ENCODE measurements around the gene GLYR1.

GLYR1 gene

DNA sequence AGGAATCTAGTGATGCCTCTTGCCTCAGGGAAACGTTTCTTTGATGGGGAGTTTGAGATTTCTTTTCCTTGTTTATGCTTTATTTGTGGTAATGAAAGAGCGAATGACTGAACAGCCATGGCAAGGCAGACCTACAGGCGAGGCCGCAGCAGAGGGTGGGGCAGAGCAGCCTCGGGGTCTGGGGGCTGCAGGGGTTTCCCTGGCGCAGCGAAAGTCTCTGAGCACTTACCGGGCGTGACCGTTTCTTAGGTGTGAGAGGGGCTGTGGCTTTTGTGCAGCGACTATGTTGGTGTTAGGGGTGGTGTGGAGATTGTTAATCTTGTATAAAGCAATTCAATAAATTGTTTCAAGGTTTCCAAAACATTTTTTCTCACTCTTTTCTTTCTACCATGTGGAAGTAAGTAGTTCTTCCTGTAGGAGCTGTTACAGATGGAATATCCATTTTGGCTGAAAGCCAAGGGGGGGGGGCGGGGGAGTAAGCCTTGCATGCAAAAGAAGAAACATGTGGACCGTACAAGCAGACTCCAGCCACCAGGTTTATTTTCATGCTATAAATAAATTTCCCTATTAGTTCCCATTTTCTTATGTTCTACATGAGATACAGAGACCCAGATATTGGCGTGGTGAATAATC, 35.0 kb upstream of the GLYR1 start:
- no peak for DNase-seq (ENCODE audit: low read depth, low spot score)
- H3K4me3 ChIP-seq (ENCODE audit: low read length): no peak overlapping the region

DNA sequence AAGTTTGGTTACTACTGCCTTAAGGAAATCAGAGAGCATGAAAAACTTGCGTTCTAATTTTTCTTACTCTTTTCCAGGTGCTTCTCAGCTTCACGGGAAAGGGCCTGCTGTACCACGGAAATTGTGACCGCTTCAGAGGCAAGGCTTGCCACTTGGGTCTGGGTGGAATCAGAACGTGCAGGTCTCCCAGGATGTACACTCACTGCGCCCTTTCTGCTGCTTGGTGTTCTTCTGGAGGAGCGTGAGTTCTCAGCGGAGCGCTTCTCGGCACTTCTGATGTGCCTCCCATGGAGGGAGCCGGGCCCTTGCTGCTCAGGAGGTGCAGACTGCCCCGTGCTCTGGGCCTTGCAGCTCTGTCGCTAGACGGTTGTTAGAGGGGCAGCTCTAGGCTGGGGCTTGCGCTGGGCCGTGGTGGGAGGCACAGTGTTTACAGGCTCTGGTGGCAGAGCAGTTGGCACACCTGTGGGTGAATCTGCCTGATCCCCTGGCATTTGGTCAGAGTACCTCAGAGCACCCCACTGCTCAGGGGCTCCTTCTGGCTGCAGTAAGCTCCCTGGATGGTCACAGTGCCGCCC, 33.0 kb upstream of the GLYR1 start:
- DNase-seq (ENCODE audit: low read depth, low spot score): no peak

DNA sequence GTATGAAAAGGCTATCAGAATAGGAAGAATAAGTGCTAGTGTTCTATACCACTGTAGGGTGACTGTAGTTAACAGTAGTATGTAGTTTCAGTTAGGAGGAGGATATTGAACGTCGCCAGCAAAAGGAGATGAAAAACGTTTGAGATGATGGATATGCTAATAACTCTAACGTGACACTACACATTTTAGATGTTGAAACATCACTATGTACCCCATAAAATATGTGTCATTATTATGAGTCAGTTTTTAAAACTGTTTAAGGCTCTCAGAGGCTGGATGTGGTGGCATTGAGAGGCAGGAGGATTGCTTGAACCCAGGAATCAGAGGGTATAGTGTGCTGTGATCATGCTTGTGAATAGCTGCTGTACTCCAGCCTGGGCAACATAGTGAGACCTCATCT, 32.0 kb upstream of the GLYR1 start:
- no peak overlapping the region for H3K4me3 ChIP-seq (ENCODE audit: low read length)
- no peak for DNase-seq (ENCODE audit: low read depth, low spot score)

More for the DNA sequence above, 33.0 kb upstream of the GLYR1 start:
- no peak overlapping the region for H3K4me3 ChIP-seq (ENCODE audit: low read length)

DNA sequence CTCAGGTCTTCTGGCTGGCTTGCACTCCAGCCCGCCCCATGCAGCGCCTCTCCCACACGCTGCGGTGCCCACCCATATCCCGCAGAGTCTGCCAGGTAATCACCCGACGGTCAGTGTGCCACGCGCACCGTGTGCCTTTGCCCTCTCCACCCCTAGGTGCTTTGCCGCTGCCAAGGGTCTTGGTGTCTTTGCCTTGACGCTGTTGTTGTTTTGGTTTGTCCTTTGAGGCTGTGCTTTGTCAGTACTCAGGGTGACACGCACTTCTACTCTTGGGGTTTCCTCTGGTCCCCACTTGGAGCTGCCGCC, 30.2 kb upstream of the GLYR1 start:
- H3K4me3 ChIP-seq (ENCODE audit: low read length): no peak overlapping the region
- DNase-seq (ENCODE audit: low read depth, low spot score): no peak

DNA sequence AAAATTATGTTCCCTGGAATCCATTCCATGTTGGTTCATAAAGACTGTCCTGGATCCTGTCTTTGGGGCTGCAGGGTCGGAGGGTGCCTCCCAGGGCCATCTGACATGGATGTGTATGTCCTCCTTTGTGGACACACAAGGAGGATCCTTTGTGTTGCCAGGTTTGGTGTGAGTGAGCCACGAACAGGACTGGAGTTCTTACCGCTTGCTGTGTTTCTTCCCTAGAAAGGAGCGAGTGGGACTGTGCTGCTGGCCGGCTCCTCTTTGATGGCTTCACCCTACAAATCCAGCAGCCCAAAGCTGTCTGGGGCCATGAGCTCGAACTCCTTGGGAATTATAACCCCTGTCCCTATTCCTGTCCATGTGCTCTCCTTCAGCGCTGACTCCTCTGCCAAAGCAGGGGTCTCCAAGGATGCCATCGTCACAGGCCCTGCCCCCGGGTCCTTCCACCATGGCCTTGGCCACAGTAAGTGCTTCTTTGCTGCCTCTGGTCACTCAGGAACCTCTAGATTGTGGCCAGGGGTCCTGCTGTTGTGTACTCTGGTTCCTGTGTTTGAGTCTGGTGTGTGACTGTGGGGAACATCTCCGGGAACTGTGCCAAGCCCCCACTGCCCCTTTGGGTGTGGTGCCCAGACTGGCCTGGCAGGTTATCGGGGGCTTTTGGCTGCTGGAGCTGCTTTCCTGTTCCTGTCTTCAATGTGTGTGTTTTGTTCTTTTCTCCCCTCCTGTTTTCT, 29.7 kb upstream of the GLYR1 start:
- no peak overlapping the region for H3K4me3 ChIP-seq (ENCODE audit: low read length)
- DNase-seq (ENCODE audit: low read depth, low spot score): no peak

DNA sequence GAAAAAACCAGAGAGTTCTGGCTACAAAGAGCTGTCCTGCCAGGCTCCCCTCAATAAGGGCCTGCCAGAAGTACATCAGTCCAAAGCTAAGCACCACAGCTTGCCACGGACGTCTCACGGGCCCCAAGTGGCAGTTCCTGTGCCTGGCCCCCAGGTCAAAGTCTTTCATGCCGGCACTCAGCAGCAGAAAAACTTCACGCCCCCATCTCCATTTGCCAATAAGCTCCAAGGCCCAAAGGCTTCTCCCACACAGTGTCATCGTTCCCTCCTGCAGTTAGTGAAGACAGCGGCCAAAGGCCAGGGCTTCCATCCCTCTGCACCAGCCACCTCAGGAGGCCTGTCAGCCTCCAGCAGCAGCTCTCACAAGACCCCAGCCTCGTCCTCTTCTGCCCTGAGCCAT, 27.6 kb upstream of the GLYR1 start:
- DNase-seq (ENCODE audit: low read depth, low spot score): no peak
- H3K4me3 ChIP-seq (ENCODE audit: low read length): no peak overlapping the region

DNA sequence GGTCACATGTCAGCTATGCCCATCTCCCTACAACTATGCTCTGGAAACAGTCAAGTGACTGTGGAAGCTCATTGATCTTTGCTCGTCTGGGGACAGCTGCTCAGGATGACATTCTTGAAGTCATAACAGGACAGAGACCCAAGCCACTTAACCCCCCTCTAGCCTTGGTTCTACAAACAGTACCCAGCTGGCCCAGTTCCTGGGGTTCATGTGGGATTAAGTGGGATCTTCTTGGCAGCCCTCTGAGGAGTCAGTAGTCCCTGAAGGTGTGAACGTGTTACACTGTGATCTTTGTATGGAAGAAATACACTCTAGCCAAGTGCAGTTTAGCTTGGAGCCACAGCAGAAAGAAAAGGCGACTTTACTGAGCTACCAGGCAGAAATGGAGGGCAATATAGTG, 26.0 kb upstream of the GLYR1 start:
- DNase-seq (ENCODE audit: low read depth, low spot score): no peak
- no peak overlapping the region for H3K4me3 ChIP-seq (ENCODE audit: low read length)

DNA sequence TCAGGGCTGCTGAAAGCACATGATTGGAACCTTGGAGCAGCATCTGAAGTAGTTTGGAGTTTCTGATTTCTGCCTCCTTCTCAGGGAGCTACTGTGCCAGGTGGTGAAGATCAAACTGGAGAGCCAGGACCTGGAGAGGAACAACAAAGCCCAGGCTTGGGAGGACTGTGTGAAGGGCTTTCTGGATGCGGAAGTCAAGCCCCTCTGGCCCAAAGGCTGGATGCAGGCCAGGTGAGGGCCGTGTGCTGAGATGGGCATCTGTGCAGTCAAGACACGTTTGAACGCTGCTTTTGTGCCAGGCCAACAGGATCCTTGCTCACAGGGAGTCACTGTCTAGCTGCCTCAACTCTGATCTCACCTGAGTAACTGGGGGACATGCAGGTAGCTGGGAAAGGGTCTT, 24.0 kb upstream of the GLYR1 start:
- DNase-seq (ENCODE audit: low read depth, low spot score): no peak
- no peak overlapping the region for H3K4me3 ChIP-seq (ENCODE audit: low read length)

DNA sequence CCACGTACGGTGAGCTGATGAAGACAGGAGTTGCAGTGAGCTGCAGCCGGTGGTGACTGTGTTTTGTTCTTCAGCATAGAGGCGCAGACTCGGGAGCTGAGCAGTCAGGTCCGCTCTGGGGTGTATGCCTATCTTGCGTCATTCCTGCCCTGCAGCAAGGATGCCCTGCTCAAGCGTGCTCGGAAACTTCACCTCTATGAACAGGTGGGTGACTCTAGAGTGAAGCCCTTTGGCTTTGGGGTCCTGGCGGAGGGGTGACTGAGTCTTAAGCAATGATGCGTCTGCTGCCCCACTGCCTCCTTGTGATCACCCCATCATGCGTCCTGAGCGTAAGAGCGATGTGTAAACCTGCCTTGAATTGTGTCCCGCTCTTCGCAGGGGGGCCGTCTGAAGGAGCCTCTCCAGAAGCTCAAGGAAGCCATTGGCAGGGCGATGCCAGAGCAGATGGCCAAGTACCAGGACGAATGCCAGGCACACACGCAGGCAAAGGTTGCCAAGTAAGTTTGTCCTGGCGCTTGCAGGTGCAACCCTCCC, 23.1 kb upstream of the GLYR1 start:
- no peak overlapping the region for H3K4me3 ChIP-seq (ENCODE audit: low read length)
- DNase-seq (ENCODE audit: low read depth, low spot score): no peak

DNA sequence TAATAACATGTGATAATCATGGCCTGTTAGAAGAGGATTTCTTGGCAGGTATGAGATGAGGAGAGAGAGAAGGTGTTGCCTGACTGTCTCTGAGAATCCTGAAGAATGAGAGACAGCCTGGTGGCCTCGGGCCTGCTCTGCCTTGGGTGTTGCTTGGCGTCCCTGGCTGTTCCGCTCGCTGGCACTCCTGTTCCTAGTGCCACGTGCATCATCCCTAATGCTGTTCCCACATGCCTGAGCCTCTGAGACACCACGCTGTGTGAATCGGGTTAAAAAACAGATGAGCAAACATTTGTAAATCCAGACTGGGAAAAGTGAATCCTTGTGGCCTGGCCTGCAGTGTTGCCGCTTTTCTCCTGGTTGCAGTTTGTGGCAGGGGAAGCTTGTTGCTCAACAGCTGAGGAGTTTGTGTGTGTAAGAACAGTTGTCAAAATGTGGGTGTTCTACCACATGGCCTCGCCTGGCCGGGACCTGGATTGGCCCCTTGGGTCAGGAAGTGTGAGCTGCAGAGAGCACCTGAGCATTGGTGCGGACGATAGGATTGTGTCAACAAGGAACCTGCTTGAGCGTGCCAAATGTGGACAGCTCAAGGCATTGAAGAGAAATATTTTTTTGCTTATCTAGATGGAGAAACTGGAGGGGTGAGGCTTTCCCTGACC, 22.2 kb upstream of the GLYR1 start:
- DNase-seq (ENCODE audit: low read depth, low spot score): no peak
- H3K4me3 ChIP-seq (ENCODE audit: low read length): no peak overlapping the region

DNA sequence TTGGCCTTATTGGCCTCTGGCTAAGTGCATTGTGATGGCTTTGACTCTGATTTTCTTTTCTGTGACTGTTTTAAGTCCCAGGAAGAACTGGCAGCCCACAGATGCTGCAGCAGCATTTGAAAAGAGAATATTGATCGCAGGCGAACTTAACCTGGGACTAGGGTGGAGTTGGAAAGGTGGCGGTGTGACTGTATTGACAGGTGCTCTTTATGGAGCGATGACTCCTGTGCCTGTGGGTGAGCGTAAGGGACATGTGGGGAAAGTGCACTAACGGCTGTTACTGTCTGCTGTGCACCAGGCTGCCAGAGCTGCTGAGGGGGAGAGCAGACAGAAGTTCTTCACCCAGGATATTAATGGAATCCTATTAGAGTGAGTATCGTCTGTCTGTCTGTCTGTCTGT, 21.4 kb upstream of the GLYR1 start:
- DNase-seq (ENCODE audit: low read depth, low spot score): no peak
- H3K4me3 ChIP-seq (ENCODE audit: low read length): no peak overlapping the region

DNA sequence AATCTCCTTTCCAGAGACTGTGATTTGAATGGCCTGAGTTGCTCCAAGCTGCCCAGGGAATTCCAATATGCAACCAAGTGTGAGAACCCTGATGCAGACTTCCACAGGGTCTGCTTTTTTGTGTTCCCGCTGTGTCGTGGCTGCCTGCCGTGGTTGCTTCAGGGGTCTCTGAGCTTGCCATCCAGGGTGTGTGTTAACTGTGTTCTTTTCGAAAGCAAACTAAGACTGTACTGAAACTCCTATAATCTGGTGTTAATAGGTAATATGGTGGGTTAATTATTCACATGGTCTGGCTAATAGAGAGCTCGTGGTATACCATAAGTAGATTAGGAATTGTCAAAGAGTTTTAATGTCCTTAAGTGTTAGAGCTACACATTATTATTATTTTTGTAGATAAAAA, 20.9 kb upstream of the GLYR1 start:
- H3K4me3 ChIP-seq (ENCODE audit: low read length): no peak overlapping the region
- DNase-seq (ENCODE audit: low read depth, low spot score): no peak

DNA sequence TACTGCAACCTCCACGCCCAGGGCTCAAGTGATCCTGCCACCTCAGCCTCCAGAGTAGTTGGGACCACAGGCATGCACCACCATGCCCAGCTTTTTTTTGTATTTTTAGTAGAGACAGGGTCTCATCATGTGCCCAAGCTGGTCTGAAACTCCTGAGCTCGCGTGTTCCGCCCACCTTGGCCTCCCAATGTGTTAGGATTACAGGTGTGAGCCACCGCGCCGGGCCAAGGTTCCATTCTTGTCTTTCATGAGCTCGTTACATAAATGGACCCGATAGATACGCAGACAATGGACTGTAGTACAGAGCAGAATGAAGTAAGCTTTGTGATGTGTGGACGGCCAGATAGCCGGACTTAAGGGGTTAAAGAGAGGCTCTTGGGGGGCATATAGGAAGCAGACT, 19.5 kb upstream of the GLYR1 start:
- H3K4me3 ChIP-seq (ENCODE audit: low read length): no peak overlapping the region
- no peak for DNase-seq (ENCODE audit: low read depth, low spot score)

DNA sequence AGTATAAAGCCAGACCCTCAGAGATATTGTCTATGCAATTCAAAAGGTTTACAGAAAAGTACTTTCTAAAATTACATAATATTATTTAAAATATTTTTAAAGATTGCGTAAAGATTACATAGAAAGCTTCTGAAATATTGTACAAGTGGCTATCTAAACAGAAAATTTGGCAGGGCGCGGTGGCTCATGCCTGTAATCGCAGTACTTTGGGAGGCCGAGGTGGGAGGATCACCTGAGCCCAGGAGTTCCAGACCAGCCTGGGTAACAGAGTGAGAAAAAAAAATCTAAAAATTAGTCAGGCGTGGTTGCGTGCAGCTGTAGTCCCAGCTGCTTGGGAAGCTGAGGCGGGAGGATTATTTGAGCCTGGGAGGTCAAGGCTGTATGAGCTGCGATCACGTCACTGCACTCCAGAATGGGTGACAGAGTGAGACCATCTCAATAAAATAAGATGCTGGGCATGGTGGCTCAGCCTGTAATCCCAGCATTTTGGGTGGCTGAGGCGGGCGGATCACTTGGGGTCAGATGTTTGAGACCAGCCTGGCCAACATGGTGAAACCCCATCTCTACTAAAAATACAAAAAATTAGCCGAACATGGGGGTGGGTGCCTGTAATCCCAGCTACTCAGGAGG, 18.3 kb upstream of the GLYR1 start:
- no peak overlapping the region for H3K4me3 ChIP-seq (ENCODE audit: low read length)
- no peak for DNase-seq (ENCODE audit: low read depth, low spot score)

DNA sequence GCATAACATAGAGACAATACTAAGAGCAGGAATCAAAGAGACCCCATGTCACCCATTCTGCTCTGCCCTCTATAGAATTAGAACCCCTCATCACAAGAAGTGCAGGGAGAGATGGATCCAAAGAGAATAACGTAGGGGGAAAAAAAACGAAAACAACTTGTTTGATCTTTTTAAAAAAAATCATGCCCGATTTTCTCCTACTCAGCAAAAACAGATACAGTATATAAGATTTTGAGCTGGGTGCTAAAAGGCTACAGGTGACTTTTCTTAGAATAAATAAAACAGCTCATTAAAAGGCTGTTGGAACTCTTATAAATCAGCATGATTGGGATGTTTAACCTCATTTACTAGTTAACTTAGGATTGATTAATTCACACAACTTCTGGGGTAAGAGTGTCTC, 17.6 kb upstream of the GLYR1 start:
- no peak for DNase-seq (ENCODE audit: low read depth, low spot score)
- H3K4me3 ChIP-seq (ENCODE audit: low read length): no peak overlapping the region

DNA sequence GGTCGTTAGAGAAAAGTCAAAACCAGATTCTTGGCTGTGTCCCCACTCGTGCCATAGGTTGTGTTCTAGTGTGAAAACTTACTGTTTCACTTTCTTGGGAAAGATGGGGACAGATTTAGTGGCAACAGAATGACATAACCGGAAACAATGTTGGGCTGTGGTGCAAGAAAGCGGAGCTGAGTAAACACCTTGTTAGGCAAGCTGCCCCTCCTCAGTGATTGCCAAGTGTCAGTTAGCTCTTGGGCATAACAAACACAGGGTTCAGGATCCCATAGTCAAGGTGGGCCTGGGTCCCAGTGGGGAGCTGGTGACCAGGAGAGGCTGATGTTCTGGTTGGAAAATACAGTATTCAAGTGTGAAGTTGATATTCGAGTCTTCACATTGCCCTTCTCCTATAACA, 15.6 kb upstream of the GLYR1 start:
- H3K4me3 ChIP-seq (ENCODE audit: low read length): no peak overlapping the region
- DNase-seq (ENCODE audit: low read depth, low spot score): no peak

DNA sequence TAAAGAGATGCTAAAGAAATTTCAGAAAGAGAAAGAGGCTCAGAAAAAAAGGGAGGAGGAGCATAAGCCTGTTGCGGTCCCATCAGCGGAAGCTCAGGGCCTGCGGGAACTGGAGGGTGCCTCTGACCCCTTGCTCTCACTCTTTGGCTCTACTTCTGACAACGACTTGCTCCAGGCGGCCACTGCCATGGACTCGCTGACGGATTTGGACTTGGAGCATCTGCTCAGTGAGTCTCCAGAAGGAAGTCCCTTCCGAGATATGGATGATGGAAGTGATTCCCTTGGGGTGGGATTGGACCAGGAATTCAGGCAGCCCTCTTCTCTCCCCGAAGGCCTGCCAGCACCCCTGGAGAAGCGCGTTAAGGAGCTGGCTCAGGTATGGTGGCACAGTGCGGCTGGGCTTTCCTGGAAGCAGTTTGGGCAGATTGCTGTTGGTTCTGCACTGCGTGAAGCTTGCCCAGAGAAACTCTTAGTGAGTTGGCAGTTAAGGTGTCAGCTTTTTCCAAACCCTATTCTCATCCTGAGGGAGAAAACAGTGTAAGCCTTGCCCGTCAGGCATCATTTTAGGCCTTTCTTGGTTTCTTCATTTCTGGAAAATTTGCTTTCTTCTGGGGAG, 13.7 kb upstream of the GLYR1 start:
- DNase-seq (ENCODE audit: low read depth, low spot score): no peak
- H3K4me3 ChIP-seq (ENCODE audit: low read length): no peak overlapping the region

DNA sequence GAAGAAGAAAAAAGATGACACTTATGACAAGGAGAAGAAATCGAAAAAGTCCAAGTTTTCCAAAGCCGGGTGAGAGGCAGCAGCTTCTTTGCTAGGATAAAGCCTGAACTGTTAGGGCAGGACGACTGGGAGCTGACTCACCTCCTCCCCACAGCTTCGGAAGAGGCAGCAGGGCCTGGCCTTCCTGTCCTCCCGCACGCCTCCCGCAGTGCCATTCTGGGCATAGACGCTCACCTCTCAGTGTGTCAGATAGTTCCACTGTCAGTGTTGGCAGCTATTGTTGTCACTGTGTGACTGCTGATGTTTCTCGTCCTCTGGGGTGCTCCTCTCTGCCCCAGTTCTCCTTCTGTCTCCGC, 12.8 kb upstream of the GLYR1 start:
- no peak for DNase-seq (ENCODE audit: low read depth, low spot score)
- H3K4me3 ChIP-seq (ENCODE audit: low read length): no peak overlapping the region

DNA sequence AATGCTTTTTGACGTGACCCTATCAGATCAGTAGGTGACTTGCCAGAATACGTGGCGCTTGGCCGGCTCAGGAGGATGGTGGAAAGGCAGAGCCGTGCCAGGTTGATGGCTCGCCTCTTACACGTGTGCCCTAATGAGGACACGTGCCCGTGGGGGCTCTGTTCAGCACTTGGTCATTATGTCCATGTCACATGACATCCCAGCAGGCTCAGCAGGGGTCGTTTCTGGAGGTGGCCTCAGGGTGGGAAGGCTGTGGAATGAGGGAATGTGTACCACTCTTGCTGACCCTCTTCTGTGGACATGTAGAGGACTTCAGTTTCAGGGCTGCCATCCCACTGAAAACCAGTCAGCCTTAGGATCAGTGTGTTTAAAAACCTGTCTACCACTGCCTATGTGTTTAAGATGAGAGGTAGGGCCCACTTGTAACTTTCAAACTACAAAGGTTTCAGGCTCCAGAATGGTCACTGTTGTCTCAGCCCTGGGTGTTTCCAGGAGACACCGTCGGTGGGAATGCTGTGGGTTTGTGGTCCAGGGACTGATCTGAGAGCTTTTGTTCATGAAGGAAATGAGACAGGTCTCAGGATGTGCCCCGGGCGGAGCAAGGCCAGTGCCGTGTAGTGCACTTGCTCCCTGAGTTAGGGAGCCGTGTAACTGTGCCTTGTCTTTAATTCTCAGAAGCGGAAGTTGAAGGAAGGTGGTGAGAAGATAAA, 12.3 kb upstream of the GLYR1 start:
- H3K4me3 ChIP-seq (ENCODE audit: low read length): no peak overlapping the region
- no peak for DNase-seq (ENCODE audit: low read depth, low spot score)

All from Jurkat, Clone E6-1 (cell line).